Erythroblast (primary cell): ENCODE measurements around the gene OR2T4.

Experiments
- GATA1 ChIP-seq: IDR thresholded peaks from 2 replicates; pipeline ENCODE4 v1.6.1; 2011; ENCODE audit warnings: low read depth, mild to moderate bottlenecking, control low read depth, low read length, moderate library complexity
- POLR2A ChIP-seq: IDR thresholded peaks from 2 replicates; pipeline ENCODE4 v1.6.1; 2011; ENCODE audit warnings: mild to moderate bottlenecking, low read length

DNA sequence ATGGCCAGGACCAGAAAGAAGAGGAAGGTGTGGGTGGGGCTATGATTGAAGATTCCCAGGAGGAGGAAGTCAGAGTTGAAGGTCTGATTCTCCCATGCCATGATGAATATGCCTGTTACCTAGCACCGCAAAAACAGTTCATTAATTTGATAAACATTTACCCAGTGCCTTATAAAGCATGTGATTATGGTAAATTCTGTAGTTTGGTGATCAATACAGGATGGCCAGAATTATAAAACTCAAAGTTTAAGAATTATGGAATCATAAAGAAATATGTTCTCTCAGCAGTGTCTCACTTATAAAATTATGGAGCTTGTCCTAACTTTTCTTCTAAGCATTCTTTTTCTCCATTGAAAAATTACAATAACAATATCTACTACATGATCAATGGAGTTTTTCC lies 37.0 kb upstream of the OR2T4 start, which contains the start of gene OR2M7:
- TF ChIP-seq POLR2A = no peak
- TF ChIP-seq GATA1 = no peak
